MM.1S (cell line): ENCODE measurements around the gene MTFMT.

ENCODE experiments used
- EZH2 ChIP-seq: fragments of 300-600 bp; sonication (generic); optimal IDR thresholded peaks from 2 replicates; pipeline ENCODE3; 2017; ENCODE audit warnings: low read depth, mild to moderate bottlenecking, antibody characterized with exemption, low read length, mixed read lengths
- TF ChIP-seq, protein P1 (sequence below): fragments of 300-600 bp; sonication (generic); IDR thresholded peaks from 2 replicates; pipeline ENCODE4 v1.5.1; 2016; ENCODE audit warnings: antibody characterized with exemption, low read length, mixed read lengths

DNA sequence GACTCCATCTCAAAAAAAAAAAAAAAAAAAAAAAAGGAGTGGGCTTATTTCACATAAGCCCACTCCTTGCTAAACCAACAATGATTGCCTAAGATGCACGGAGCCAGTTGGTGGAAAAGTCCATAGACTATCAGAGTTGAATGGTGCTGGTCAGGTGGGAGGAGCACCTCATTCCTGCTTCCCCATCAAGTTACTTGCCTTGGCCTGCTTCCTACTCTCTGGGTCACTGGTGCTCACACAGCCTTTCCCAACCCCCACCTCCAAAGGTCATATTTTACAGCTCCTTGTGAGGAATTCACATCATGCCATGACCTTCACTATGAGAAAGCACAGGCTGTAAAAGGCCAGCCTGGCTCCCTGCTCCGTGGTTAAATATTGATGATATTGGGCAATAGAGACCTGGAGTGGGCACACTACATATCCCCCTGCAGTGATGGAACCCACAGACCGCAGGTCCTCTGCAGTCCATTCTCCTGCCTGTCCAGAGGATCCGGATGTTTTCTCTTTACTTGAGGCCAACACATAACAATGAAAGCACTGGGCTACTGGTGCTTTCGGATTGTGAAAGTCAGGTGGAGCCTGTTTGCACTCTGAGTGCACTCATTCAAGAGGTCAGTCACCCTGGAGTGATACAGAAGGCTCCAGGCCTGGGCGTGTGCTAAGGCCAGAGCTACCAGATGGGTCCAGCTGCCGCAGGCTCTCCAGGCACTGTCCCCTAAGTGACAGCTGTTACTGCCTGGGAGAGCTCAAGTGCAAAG is 15.5 kb upstream of the MTFMT start, which contains the start of gene SLC51B:
- TF ChIP-seq, protein P1, sequence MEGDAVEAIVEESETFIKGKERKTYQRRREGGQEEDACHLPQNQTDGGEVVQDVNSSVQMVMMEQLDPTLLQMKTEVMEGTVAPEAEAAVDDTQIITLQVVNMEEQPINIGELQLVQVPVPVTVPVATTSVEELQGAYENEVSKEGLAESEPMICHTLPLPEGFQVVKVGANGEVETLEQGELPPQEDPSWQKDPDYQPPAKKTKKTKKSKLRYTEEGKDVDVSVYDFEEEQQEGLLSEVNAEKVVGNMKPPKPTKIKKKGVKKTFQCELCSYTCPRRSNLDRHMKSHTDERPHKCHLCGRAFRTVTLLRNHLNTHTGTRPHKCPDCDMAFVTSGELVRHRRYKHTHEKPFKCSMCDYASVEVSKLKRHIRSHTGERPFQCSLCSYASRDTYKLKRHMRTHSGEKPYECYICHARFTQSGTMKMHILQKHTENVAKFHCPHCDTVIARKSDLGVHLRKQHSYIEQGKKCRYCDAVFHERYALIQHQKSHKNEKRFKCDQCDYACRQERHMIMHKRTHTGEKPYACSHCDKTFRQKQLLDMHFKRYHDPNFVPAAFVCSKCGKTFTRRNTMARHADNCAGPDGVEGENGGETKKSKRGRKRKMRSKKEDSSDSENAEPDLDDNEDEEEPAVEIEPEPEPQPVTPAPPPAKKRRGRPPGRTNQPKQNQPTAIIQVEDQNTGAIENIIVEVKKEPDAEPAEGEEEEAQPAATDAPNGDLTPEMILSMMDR, result no peak
- TF ChIP-seq EZH2, result no peak
